GM12878 (cell line): ENCODE results near the gene ZNF213. TPM values are rescaled to one million over a fixed set of nuclear protein-coding genes. Genes with fewer than 3 reads are reported as not detected.

ENCODE experiments used
- BMI1 ChIP-seq: fragments of 450-650 bp; IDR thresholded peaks from 2 replicates; pipeline ENCODE4 v1.6.1; 2016; ENCODE audit warnings: mild to moderate bottlenecking, moderate library complexity, borderline replicate concordance
- CHD2 ChIP-seq: IDR thresholded peaks from 2 replicates; pipeline ENCODE4 v1.6.1; 2011; ENCODE audit warnings: low read depth, low read length, improper control_type of control experiment, borderline replicate concordance
- KDM1A ChIP-seq: fragments of 200-600 bp; sonication (generic); IDR thresholded peaks from 2 replicates; pipeline ENCODE4 v1.6.1; 2016; ENCODE audit warnings: borderline replicate concordance
- MYB ChIP-seq: fragments of 150-350 bp; IDR thresholded peaks from 2 replicates; pipeline ENCODE4 v1.6.1; 2014; ENCODE audit warnings: mild to moderate bottlenecking, low read depth, low read length, borderline replicate concordance
- MYC ChIP-seq: IDR thresholded peaks from 2 replicates; pipeline ENCODE4 v1.6.1; 2011; ENCODE audit warnings: mild to moderate bottlenecking, low read length, moderate library complexity, inconsistent platforms; ENCODE audit not compliant: insufficient read depth, insufficient replicate concordance, insufficient read length, severe bottlenecking
- NBN ChIP-seq: fragments of 450-650 bp; IDR thresholded peaks from 2 replicates; pipeline ENCODE4 v1.6.1; 2016
- NFXL1 ChIP-seq: fragments of 450-650 bp; IDR thresholded peaks from 2 replicates; pipeline ENCODE4 v1.6.1; 2017; ENCODE audit warnings: antibody characterized with exemption, mild to moderate bottlenecking, borderline replicate concordance
- RB1 ChIP-seq: fragments of 450-650 bp; formaldehyde crosslinking; IDR thresholded peaks from 2 replicates; pipeline ENCODE4 v1.6.1; 2017; ENCODE audit warnings: mild to moderate bottlenecking, borderline replicate concordance
- RBBP5 ChIP-seq: fragments of 200-600 bp; sonication (generic); conservative IDR thresholded peaks from 2 replicates; pipeline ENCODE4 v1.6.1; 2016
- RELA ChIP-seq: fragments of 450-650 bp; IDR thresholded peaks from 2 replicates; pipeline ENCODE4 v1.8.0; 2014; ENCODE audit warnings: borderline replicate concordance; ENCODE audit not compliant: partially characterized antibody
- SIX5 ChIP-seq: IDR thresholded peaks from 2 replicates; pipeline ENCODE4 v1.6.1; 2011; ENCODE audit warnings: mild to moderate bottlenecking, low read depth, low read length, moderate library complexity; ENCODE audit not compliant: severe bottlenecking
- SMAD1 ChIP-seq: fragments of 450-650 bp; IDR thresholded peaks from 2 replicates; pipeline ENCODE4 v1.6.1; 2018; ENCODE audit warnings: mild to moderate bottlenecking, low read depth; ENCODE audit not compliant: partially characterized antibody
- SMARCA5 ChIP-seq: fragments of 450-650 bp; IDR thresholded peaks from 2 replicates; pipeline ENCODE4 v1.6.1; 2017; ENCODE audit warnings: mild to moderate bottlenecking
- STAT1 ChIP-seq: fragments of 450-650 bp; conservative IDR thresholded peaks from 2 replicates; pipeline ENCODE4 v1.6.1; 2014; ENCODE audit warnings: antibody characterized with exemption, mild to moderate bottlenecking
- STAT3 ChIP-seq: IDR thresholded peaks from 2 replicates; pipeline ENCODE4 v1.6.1; 2011; ENCODE audit warnings: low read depth, low read length, improper control_type of control experiment
- TCF3 ChIP-seq: IDR thresholded peaks from 2 replicates; pipeline ENCODE4 v1.6.1; 2012; ENCODE audit warnings: low read depth, mild to moderate bottlenecking, low read length, borderline replicate concordance; ENCODE audit not compliant: insufficient read depth
- YBX1 ChIP-seq: fragments of 450-650 bp; IDR thresholded peaks from 2 replicates; pipeline ENCODE4 v1.6.1; 2016; ENCODE audit warnings: antibody characterized with exemption
- ZNF384 ChIP-seq: IDR thresholded peaks from 2 replicates; pipeline ENCODE4 v1.6.1; 2012; ENCODE audit warnings: low read depth, mild to moderate bottlenecking, low read length, improper control_type of control experiment, borderline replicate concordance
- polyA plus RNA-seq, 11 experiments: library from polyadenylated mRNA; depleted of rRNA in 4 of 11; unstranded in 6 of 11; stranded (reverse) in 5 of 11; fragments of >200 nt; fragmentation: Nextera tagmentation in 4 of 11; fragmentation: Illumina TruSeq in 1 of 11; extraction: Ambion mirVana in 4 of 11; extraction: Trizol in 1 of 11; gene quantifications; 1 replicate in 1 of 11; 2 replicates in 10 of 11; pipeline versions ENCODE4 v1.2.1 to v1.2.3, GENCODE V29; 2011 to 2016; ENCODE audit warnings: inconsistent platforms in 2 of 11, missing spikeins in 2 of 11, low read depth in 1 of 11
- total RNA-seq, 4 experiments: library from RNA; depleted of rRNA in 3 of 4; stranded (reverse); fragments of >200 nt in 3 of 4; fragmentation: Illumina TruSeq in 1 of 4; extraction: Trizol in 1 of 4; gene quantifications; 2 replicates each; pipeline versions ENCODE4 v1.2.1 to v1.2.3, GENCODE V29; 2013 to 2021
- TF ChIP-seq, protein P1 (sequence below): fragments of 450-650 bp; IDR thresholded peaks from 2 replicates; pipeline ENCODE4 v1.6.1; 2017; ENCODE audit warnings: borderline replicate concordance
- TF ChIP-seq, protein P2 (sequence below): fragments of 450-650 bp; IDR thresholded peaks from 2 replicates; pipeline ENCODE4 v1.6.1; 2017; ENCODE audit warnings: low read depth, mild to moderate bottlenecking, moderate library complexity
- TF ChIP-seq, protein P3 (sequence below): IDR thresholded peaks from 2 replicates; pipeline ENCODE4 v1.6.1; 2012; ENCODE audit warnings: low read length, inconsistent platforms

ZNF213 gene
- total and polyA plus RNA-seq, 10 of the 15 experiments (the other 5 are each of a cell fraction or from before 2014, with no cell fraction given), result 0.53 to 9.4 (median 1.1) TPM

DNA sequence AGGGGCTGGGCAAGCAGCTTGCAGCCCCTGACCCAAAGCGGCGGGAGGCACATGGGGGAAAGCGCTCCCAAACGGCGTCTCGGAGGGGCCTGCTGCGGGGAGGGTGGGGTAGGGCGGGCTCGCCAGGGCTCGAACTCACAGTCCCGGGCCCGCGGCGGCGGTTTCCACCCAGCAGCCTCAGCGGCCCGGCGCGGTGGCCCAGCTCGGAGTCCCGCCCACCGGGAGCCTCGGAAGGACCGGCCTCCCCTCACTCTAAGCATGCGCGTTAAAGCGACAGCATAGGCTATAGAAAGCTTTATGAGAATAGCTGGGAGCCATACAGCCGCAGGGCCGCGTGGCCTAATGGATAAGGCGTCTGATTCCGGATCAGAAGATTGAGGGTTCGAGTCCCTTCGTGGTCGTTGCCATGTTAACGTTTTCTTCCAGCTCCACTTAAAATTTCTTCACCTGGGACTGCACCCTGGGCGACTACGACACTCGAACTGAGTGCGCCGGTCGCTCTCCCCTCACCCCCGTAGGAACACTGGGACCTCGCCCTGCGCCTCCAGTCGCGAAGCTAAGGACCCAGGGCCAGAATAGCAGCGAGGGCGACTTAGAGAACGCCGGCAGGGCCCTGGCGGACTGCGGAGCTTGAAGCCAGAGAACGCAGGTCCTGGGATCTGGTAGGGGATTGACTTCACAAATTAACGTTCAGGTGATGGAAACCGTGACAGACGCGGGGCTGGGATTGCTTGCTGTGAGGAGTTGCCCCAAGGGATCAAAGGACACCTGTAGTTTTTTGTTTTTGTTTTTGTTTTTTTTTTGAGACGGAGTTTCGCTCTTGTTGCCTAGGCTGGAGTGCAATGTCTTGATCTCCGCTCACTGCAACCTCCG, 15.8 kb downstream of the ZNF213 start (continued):
- TF ChIP-seq RELA, result peak; percentile 93
- TF ChIP-seq, protein P1, sequence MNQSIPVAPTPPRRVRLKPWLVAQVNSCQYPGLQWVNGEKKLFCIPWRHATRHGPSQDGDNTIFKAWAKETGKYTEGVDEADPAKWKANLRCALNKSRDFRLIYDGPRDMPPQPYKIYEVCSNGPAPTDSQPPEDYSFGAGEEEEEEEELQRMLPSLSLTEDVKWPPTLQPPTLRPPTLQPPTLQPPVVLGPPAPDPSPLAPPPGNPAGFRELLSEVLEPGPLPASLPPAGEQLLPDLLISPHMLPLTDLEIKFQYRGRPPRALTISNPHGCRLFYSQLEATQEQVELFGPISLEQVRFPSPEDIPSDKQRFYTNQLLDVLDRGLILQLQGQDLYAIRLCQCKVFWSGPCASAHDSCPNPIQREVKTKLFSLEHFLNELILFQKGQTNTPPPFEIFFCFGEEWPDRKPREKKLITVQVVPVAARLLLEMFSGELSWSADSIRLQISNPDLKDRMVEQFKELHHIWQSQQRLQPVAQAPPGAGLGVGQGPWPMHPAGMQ, result no peak
- no peak for TF ChIP-seq YBX1
- TF ChIP-seq RB1, result peak; percentile 72; the same call in 1 of the 2 replicates
- no peak for TF ChIP-seq NFXL1
- 0 out of 2 replicates have a peak, but pooled peaks have one; percentile 25 for TF ChIP-seq CHD2
- TF ChIP-seq RBBP5, result no peak
- TF ChIP-seq, protein P2, sequence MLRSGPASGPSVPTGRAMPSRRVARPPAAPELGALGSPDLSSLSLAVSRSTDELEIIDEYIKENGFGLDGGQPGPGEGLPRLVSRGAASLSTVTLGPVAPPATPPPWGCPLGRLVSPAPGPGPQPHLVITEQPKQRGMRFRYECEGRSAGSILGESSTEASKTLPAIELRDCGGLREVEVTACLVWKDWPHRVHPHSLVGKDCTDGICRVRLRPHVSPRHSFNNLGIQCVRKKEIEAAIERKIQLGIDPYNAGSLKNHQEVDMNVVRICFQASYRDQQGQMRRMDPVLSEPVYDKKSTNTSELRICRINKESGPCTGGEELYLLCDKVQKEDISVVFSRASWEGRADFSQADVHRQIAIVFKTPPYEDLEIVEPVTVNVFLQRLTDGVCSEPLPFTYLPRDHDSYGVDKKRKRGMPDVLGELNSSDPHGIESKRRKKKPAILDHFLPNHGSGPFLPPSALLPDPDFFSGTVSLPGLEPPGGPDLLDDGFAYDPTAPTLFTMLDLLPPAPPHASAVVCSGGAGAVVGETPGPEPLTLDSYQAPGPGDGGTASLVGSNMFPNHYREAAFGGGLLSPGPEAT, result peak; percentile 38; the same call in 1 of the 2 replicates
- no peak for TF ChIP-seq TCF3
- no peak for TF ChIP-seq SMAD1
- TF ChIP-seq STAT3, result no peak
- peak; percentile 82 for TF ChIP-seq SMARCA5
- TF ChIP-seq MYC, result no peak
- TF ChIP-seq BMI1, result no peak
- peak; percentile 94 for TF ChIP-seq NBN
- TF ChIP-seq, protein P3, sequence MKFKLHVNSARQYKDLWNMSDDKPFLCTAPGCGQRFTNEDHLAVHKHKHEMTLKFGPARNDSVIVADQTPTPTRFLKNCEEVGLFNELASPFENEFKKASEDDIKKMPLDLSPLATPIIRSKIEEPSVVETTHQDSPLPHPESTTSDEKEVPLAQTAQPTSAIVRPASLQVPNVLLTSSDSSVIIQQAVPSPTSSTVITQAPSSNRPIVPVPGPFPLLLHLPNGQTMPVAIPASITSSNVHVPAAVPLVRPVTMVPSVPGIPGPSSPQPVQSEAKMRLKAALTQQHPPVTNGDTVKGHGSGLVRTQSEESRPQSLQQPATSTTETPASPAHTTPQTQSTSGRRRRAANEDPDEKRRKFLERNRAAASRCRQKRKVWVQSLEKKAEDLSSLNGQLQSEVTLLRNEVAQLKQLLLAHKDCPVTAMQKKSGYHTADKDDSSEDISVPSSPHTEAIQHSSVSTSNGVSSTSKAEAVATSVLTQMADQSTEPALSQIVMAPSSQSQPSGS, result no peak; the same call in 1 of the 2 replicates
- TF ChIP-seq KDM1A, result no peak
- peak; percentile 89; the same call in 1 of the 2 replicates for TF ChIP-seq STAT1
- no peak for TF ChIP-seq ZNF384
- TF ChIP-seq MYB, result no peak
- TF ChIP-seq SIX5, result no peak
